HG03196 (cell line): ENCODE measurements around the gene CASZ1.

ENCODE experiments used
- ATAC-seq: cut with Tn5 transposase; IDR thresholded peaks from one replicate; pipeline ENCODE4 v1.9.1; 2021; ENCODE audit not compliant: unreplicated experiment

Gene CASZ1

GRCh38 chr1:10630661-10631120 lies 165.8 kb downstream of the CASZ1 start:
- ATAC-seq, result no peak

GRCh38 chr1:10629816-10630571 lies 166.5 kb downstream of the CASZ1 start:
- ATAC-seq, result no peak

- ATAC-seq, result no peak
Measured at GRCh38 chr1:10629091-10629815, 167.2 kb downstream of the CASZ1 start.

GRCh38 chr1:10628685-10629084 lies 167.8 kb downstream of the CASZ1 start:
- no peak for ATAC-seq

- no peak for ATAC-seq
Measured at GRCh38 chr1:10626791-10627410, 169.5 kb downstream of the CASZ1 start.

GRCh38 chr1:10626131-10626731 lies 170.2 kb downstream of the CASZ1 start:
- no peak for ATAC-seq

GRCh38 chr1:10625554-10625953 lies 170.9 kb downstream of the CASZ1 start:
- no peak for ATAC-seq

GRCh38 chr1:10625076-10625475 lies 171.4 kb downstream of the CASZ1 start:
- ATAC-seq, result no peak

- ATAC-seq, result no peak
Measured at GRCh38 chr1:10624256-10625050, 172.0 kb downstream of the CASZ1 start.

GRCh38 chr1:10623686-10624145 lies 172.7 kb downstream of the CASZ1 start:
- no peak for ATAC-seq

- ATAC-seq, result no peak
Measured at GRCh38 chr1:10622910-10623685, 173.3 kb downstream of the CASZ1 start.

- ATAC-seq, result no peak
Measured at GRCh38 chr1:10621906-10622305, 174.5 kb downstream of the CASZ1 start.

- ATAC-seq, result no peak
Measured at GRCh38 chr1:10620776-10621175, 175.7 kb downstream of the CASZ1 start.

- no peak for ATAC-seq
Measured at GRCh38 chr1:10617931-10618885, 178.2 kb downstream of the CASZ1 start.

- ATAC-seq, result no peak
Measured at GRCh38 chr1:10617318-10617717, 179.1 kb downstream of the CASZ1 start.

GRCh38 chr1:10616696-10617095 lies 179.8 kb downstream of the CASZ1 start:
- ATAC-seq, result no peak

- ATAC-seq, result no peak
Measured at GRCh38 chr1:10615932-10616671, 180.3 kb downstream of the CASZ1 start.

GRCh38 chr1:10615332-10615731 lies 181.1 kb downstream of the CASZ1 start:
- ATAC-seq, result no peak
